Measurements from ENCODE around the gene SLFN12. TPM values are rescaled to one million over a fixed set of nuclear protein-coding genes. Genes with fewer than 3 reads are reported as not detected.
A peak's percentile ranks its signal among the peaks of the same experiment; 100 is the strongest.

SLFN12 gene
- total RNA-seq, 1 experiment from 2014 or later, result 12.7 TPM

DNA sequence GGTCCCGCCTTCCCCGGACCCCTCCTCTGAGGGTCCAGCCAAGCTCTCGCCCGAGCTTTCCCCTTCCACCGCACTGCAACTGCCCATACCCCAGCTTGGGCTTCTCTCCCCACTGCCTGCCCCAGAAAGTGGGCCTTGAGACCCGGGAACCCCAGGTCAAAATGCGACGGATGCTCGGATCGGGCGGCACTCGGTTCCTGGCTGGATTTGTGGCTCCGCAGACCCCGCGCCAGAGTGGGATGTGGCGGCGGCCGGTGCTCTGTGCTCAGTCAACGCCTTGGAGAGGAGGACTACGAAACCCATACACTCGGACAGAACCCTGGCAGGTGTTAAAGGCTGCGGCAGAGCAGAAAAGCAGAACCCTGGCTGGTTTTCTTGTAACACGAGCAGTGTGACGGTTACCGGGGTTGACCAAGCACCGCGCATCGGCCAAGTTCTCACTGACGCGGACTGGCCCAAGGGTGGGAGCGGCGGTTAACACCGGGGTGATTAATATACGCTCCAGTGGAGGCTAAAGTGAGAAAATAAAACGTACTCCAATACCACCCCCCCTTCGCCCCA lies 17.2 kb upstream of the SLFN12 start:
- H3K27ac Mint-ChIP-seq, result no peak overlapping the region
- H3K9me3 Mint-ChIP-seq, result peaks cover 6% of the 10 kb centered on the region
- DNase-seq (ENCODE audit: low spot score) (peak; percentile 43), ATAC-seq (peak; percentile 24)
- peaks cover 99% of the 10 kb centered on the region for H3K27me3 Mint-ChIP-seq (ENCODE audit: low read depth)
- CTCF ChIA-PET, result interaction anchor here (1.8 kb wide), 1 partner anchor 39 kb away, joined by 14 read pairs; no protein-coding TSS in a partner anchor
- POLR2A ChIA-PET, result interaction anchor here (0.7 to 2.9 kb wide), 2 partner anchors 16 to 465 kb away, joined by 4 to 32 read pairs; partner anchors contain the start of gene SLFN12
- H3K4me3 Mint-ChIP-seq, result peak overlapping the region; percentile 79
- H3K4me1 Mint-ChIP-seq, result peaks cover 26% of the 10 kb centered on the region
- TF ChIP-seq JAZF1 (CRISPR knock-in tag; IDR thresholded peaks at IDR 0.05) (no peak), GRHL2 (CRISPR knock-in tag; IDR thresholded peaks at IDR 0.05; ENCODE audit: insufficient replicate concordance, severe bottlenecking) (no peak), MXD4 (CRISPR knock-in tag; IDR thresholded peaks at IDR 0.05; ENCODE audit: borderline replicate concordance) (no peak)
- TF ChIP-seq, protein P1, sequence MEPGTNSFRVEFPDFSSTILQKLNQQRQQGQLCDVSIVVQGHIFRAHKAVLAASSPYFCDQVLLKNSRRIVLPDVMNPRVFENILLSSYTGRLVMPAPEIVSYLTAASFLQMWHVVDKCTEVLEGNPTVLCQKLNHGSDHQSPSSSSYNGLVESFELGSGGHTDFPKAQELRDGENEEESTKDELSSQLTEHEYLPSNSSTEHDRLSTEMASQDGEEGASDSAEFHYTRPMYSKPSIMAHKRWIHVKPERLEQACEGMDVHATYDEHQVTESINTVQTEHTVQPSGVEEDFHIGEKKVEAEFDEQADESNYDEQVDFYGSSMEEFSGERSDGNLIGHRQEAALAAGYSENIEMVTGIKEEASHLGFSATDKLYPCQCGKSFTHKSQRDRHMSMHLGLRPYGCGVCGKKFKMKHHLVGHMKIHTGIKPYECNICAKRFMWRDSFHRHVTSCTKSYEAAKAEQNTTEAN (CRISPR knock-in tag; IDR thresholded peaks at IDR 0.05), result no peak
- TF ChIP-seq, protein P2, sequence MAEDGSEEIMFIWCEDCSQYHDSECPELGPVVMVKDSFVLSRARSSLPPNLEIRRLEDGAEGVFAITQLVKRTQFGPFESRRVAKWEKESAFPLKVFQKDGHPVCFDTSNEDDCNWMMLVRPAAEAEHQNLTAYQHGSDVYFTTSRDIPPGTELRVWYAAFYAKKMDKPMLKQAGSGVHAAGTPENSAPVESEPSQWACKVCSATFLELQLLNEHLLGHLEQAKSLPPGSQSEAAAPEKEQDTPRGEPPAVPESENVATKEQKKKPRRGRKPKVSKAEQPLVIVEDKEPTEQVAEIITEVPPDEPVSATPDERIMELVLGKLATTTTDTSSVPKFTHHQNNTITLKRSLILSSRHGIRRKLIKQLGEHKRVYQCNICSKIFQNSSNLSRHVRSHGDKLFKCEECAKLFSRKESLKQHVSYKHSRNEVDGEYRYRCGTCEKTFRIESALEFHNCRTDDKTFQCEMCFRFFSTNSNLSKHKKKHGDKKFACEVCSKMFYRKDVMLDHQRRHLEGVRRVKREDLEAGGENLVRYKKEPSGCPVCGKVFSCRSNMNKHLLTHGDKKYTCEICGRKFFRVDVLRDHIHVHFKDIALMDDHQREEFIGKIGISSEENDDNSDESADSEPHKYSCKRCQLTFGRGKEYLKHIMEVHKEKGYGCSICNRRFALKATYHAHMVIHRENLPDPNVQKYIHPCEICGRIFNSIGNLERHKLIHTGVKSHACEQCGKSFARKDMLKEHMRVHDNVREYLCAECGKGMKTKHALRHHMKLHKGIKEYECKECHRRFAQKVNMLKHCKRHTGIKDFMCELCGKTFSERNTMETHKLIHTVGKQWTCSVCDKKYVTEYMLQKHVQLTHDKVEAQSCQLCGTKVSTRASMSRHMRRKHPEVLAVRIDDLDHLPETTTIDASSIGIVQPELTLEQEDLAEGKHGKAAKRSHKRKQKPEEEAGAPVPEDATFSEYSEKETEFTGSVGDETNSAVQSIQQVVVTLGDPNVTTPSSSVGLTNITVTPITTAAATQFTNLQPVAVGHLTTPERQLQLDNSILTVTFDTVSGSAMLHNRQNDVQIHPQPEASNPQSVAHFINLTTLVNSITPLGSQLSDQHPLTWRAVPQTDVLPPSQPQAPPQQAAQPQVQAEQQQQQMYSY (CRISPR knock-in tag; IDR thresholded peaks at IDR 0.05), result no peak
- peaks cover 3% of the 10 kb centered on the region; the same call in 1 of the 2 replicates for H3K36me3 Mint-ChIP-seq

DNA sequence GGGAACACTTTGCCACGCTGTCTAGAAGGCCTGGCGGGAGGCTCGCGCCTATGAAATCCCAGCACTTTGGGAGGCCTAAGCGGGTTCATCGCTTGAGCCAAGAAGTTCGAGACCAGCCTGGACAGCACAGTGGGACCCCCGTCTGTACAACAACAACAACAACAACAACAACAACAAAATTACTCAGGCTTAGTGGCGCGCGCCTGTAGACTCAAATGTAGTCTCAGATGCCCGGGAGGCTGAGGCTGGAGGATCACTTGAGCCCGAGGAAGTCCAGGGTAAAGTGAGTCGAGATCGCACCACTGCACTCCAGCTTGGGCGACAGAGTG lies 16.6 kb upstream of the SLFN12 start:
- DNase-seq (ENCODE audit: low spot score) (no peak), ATAC-seq (no peak)
- Mint-ChIP-seq H3K4me1 (peaks cover 26% of the 10 kb centered on the region), H3K27me3 (ENCODE audit: low read depth) (peaks cover 99% of the 10 kb centered on the region), H3K9me3 (0 out of 2 replicates have a peak, but pooled peaks cover under 1% of the 10 kb centered on the region), H3K27ac (no peak overlapping the region), H3K36me3 (peaks cover 3% of the 10 kb centered on the region; the same call in 1 of the 2 replicates), H3K4me3 (peak overlapping the region; percentile 79)
- ChIA-PET POLR2A (interaction anchor here (0.7 to 2.9 kb wide), 8 partner anchors 11 to 464 kb away, joined by 3 to 32 read pairs (median 4); partner anchors contain the start of genes SLFN11, SLFN12 and SLFN5), CTCF (interaction anchor here (0.7 to 2.3 kb wide), 6 partner anchors 15 to 330 kb away, joined by 3 to 14 read pairs (median 8); partner anchors contain the start of gene SLFN12)
- TF ChIP-seq, protein P3, sequence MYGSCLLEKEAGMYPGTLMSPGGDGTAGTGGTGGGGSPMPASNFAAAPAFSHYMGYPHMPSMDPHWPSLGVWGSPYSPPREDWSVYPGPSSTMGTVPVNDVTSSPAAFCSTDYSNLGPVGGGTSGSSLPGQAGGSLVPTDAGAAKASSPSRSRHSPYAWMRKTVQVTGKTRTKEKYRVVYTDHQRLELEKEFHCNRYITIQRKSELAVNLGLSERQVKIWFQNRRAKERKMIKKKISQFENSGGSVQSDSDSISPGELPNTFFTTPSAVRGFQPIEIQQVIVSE (CRISPR knock-in tag; IDR thresholded peaks at IDR 0.05; ENCODE audit: borderline replicate concordance), result no peak
- TF ChIP-seq NFE2L1 (CRISPR knock-in tag; IDR thresholded peaks at IDR 0.05) (no peak; the same call in 1 of the 2 replicates), JAZF1 (CRISPR knock-in tag; IDR thresholded peaks at IDR 0.05) (no peak), ELF4 (CRISPR knock-in tag; IDR thresholded peaks at IDR 0.05; ENCODE audit: low read depth) (no peak), TEAD4 (CRISPR knock-in tag; IDR thresholded peaks at IDR 0.05) (no peak), ZNF263 (CRISPR knock-in tag; IDR thresholded peaks at IDR 0.05; ENCODE audit: low read depth) (no peak), FOXK1 (CRISPR knock-in tag; IDR thresholded peaks at IDR 0.05) (peak; percentile 74; the same call in 1 of the 2 replicates), NFYB (CRISPR knock-in tag; conservative IDR thresholded peaks at IDR 0.05; ENCODE audit: low read depth) (no peak), KAT7 (CRISPR knock-in tag; IDR thresholded peaks at IDR 0.05; ENCODE audit: borderline replicate concordance) (no peak), SP1 (CRISPR knock-in tag; conservative IDR thresholded peaks at IDR 0.05) (peak; percentile 56; the same call in 1 of the 2 replicates), IRF2 (CRISPR knock-in tag; IDR thresholded peaks at IDR 0.05; ENCODE audit: borderline replicate concordance, low read depth) (no peak), ATF1 (CRISPR knock-in tag; IDR thresholded peaks at IDR 0.05) (no peak), GABPB1 (CRISPR knock-in tag; IDR thresholded peaks at IDR 0.05) (no peak)
- TF ChIP-seq, protein P4, sequence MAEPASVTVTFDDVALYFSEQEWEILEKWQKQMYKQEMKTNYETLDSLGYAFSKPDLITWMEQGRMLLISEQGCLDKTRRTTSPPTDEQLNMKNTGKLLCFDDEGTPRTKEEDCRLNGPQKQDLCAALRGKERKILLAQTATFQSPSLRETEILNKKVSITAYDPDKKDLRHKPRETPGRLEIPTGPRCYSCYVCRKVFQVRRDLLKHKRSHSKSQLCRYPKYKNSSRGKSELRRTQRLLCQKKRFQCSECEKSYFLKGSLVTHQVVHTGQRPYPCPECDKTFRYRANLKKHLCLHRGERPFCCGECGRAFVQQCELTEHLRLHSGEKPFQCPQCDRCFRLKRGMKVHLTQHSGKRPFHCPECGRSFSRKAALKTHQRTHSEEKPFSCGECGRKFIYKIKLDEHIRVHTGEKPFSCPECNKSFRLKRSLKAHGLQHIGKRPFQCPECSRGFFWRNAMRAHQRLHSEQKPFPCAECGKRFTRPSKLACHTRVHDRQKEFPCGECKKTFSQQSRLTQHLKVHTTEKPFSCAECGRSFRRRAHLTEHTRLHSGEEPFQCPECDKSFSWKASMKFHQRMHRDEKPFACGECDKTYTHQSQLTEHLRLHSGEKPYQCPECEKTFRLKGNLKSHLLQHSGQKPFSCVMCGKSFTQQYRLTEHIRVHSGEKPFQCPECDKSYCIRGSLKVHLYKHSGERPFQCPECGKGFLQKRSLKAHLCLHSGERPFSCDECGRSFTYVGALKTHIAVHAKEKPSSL (CRISPR knock-in tag; conservative IDR thresholded peaks at IDR 0.05), result no peak
- TF ChIP-seq, protein P5, sequence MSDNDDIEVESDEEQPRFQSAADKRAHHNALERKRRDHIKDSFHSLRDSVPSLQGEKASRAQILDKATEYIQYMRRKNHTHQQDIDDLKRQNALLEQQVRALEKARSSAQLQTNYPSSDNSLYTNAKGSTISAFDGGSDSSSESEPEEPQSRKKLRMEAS (CRISPR knock-in tag; IDR thresholded peaks at IDR 0.05), result no peak; the same call in 1 of the 2 replicates
- TF ChIP-seq, protein P6, sequence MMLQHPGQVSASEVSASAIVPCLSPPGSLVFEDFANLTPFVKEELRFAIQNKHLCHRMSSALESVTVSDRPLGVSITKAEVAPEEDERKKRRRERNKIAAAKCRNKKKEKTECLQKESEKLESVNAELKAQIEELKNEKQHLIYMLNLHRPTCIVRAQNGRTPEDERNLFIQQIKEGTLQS (CRISPR knock-in tag; conservative IDR thresholded peaks at IDR 0.05), result no peak
- TF ChIP-seq, protein P7, sequence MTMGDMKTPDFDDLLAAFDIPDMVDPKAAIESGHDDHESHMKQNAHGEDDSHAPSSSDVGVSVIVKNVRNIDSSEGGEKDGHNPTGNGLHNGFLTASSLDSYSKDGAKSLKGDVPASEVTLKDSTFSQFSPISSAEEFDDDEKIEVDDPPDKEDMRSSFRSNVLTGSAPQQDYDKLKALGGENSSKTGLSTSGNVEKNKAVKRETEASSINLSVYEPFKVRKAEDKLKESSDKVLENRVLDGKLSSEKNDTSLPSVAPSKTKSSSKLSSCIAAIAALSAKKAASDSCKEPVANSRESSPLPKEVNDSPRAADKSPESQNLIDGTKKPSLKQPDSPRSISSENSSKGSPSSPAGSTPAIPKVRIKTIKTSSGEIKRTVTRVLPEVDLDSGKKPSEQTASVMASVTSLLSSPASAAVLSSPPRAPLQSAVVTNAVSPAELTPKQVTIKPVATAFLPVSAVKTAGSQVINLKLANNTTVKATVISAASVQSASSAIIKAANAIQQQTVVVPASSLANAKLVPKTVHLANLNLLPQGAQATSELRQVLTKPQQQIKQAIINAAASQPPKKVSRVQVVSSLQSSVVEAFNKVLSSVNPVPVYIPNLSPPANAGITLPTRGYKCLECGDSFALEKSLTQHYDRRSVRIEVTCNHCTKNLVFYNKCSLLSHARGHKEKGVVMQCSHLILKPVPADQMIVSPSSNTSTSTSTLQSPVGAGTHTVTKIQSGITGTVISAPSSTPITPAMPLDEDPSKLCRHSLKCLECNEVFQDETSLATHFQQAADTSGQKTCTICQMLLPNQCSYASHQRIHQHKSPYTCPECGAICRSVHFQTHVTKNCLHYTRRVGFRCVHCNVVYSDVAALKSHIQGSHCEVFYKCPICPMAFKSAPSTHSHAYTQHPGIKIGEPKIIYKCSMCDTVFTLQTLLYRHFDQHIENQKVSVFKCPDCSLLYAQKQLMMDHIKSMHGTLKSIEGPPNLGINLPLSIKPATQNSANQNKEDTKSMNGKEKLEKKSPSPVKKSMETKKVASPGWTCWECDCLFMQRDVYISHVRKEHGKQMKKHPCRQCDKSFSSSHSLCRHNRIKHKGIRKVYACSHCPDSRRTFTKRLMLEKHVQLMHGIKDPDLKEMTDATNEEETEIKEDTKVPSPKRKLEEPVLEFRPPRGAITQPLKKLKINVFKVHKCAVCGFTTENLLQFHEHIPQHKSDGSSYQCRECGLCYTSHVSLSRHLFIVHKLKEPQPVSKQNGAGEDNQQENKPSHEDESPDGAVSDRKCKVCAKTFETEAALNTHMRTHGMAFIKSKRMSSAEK (CRISPR knock-in tag; IDR thresholded peaks at IDR 0.05; ENCODE audit: borderline replicate concordance), result 0 out of 2 replicates have a peak, but pooled peaks have one; percentile 59
